Ishikawa (cell line): ENCODE results near the gene SHMT2.

Source experiments
- CEBPB ChIP-seq: IDR thresholded peaks from 2 replicates; pipeline ENCODE4 v1.6.1; 2012
- CREB1 ChIP-seq: IDR thresholded peaks from 2 replicates; pipeline ENCODE4 v1.6.1; 2012; ENCODE audit warnings: low read depth
- EGR1 ChIP-seq: IDR thresholded peaks from 2 replicates; pipeline ENCODE4 v1.6.1; 2012
- EP300 ChIP-seq: IDR thresholded peaks from 2 replicates; pipeline ENCODE4 v1.6.1; 2012; ENCODE audit warnings: borderline replicate concordance
- FOXM1 ChIP-seq: IDR thresholded peaks from 2 replicates; pipeline ENCODE4 v1.6.1; 2012; ENCODE audit warnings: low read depth, borderline replicate concordance
- MAX ChIP-seq: IDR thresholded peaks from 2 replicates; pipeline ENCODE4 v1.6.1; 2012
- NFIC ChIP-seq: IDR thresholded peaks from 2 replicates; pipeline ENCODE4 v1.6.1; 2012
- RAD21 ChIP-seq: IDR thresholded peaks from 2 replicates; pipeline ENCODE4 v1.6.1; 2012; ENCODE audit warnings: low read depth
- TAF1 ChIP-seq: IDR thresholded peaks from 2 replicates; pipeline ENCODE4 v1.6.1; 2012; ENCODE audit warnings: low read depth, mild to moderate bottlenecking
- TCF12 ChIP-seq: IDR thresholded peaks from 2 replicates; pipeline ENCODE4 v1.6.1; 2012; ENCODE audit warnings: low read depth
- TEAD4 ChIP-seq: IDR thresholded peaks from 2 replicates; pipeline ENCODE4 v1.6.1; 2012
- USF1 ChIP-seq: IDR thresholded peaks from 2 replicates; pipeline ENCODE4 v1.6.1; 2012
- YY1 ChIP-seq: IDR thresholded peaks from 2 replicates; pipeline ENCODE4 v1.6.1; 2012; ENCODE audit warnings: low read depth
- ZBTB7A ChIP-seq: IDR thresholded peaks from 2 replicates; pipeline ENCODE4 v1.6.1; 2012; ENCODE audit warnings: low read depth
- TF ChIP-seq, protein P1 (sequence below): IDR thresholded peaks from 2 replicates; pipeline ENCODE4 v1.6.1; 2012; ENCODE audit warnings: low read depth, mild to moderate bottlenecking

The SHMT2 gene

GRCh38 chr12:57219993-57220754, 9.3 kb upstream of the SHMT2 start:
- TF ChIP-seq, protein P1, sequence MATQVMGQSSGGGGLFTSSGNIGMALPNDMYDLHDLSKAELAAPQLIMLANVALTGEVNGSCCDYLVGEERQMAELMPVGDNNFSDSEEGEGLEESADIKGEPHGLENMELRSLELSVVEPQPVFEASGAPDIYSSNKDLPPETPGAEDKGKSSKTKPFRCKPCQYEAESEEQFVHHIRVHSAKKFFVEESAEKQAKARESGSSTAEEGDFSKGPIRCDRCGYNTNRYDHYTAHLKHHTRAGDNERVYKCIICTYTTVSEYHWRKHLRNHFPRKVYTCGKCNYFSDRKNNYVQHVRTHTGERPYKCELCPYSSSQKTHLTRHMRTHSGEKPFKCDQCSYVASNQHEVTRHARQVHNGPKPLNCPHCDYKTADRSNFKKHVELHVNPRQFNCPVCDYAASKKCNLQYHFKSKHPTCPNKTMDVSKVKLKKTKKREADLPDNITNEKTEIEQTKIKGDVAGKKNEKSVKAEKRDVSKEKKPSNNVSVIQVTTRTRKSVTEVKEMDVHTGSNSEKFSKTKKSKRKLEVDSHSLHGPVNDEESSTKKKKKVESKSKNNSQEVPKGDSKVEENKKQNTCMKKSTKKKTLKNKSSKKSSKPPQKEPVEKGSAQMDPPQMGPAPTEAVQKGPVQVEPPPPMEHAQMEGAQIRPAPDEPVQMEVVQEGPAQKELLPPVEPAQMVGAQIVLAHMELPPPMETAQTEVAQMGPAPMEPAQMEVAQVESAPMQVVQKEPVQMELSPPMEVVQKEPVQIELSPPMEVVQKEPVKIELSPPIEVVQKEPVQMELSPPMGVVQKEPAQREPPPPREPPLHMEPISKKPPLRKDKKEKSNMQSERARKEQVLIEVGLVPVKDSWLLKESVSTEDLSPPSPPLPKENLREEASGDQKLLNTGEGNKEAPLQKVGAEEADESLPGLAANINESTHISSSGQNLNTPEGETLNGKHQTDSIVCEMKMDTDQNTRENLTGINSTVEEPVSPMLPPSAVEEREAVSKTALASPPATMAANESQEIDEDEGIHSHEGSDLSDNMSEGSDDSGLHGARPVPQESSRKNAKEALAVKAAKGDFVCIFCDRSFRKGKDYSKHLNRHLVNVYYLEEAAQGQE, result no peak
- no peak for TF ChIP-seq CREB1
- TF ChIP-seq RAD21, result no peak

GRCh38 chr12:57220770-57221168, 8.7 kb upstream of the SHMT2 start:
- TF ChIP-seq, protein P1, result no peak
- TF ChIP-seq FOXM1, result no peak
- TF ChIP-seq TCF12, result no peak
- no peak for TF ChIP-seq ZBTB7A
- no peak for TF ChIP-seq EP300
- TF ChIP-seq NFIC, result no peak
- no peak for TF ChIP-seq USF1
- TF ChIP-seq RAD21, result no peak
- no peak for TF ChIP-seq EGR1
- TF ChIP-seq CREB1, result no peak
- TF ChIP-seq TAF1, result no peak
- TF ChIP-seq YY1, result no peak
- no peak for TF ChIP-seq TEAD4
- no peak for TF ChIP-seq CEBPB

- no peak for TF ChIP-seq YY1
- TF ChIP-seq CREB1, result no peak
- no peak for TF ChIP-seq USF1
- no peak for TF ChIP-seq MAX
- no peak for TF ChIP-seq NFIC
- TF ChIP-seq, protein P1, result no peak
- no peak for TF ChIP-seq FOXM1
- TF ChIP-seq CEBPB, result no peak
Measured at GRCh38 chr12:57221169-57221917, 8.2 kb upstream of the SHMT2 start.

DNA sequence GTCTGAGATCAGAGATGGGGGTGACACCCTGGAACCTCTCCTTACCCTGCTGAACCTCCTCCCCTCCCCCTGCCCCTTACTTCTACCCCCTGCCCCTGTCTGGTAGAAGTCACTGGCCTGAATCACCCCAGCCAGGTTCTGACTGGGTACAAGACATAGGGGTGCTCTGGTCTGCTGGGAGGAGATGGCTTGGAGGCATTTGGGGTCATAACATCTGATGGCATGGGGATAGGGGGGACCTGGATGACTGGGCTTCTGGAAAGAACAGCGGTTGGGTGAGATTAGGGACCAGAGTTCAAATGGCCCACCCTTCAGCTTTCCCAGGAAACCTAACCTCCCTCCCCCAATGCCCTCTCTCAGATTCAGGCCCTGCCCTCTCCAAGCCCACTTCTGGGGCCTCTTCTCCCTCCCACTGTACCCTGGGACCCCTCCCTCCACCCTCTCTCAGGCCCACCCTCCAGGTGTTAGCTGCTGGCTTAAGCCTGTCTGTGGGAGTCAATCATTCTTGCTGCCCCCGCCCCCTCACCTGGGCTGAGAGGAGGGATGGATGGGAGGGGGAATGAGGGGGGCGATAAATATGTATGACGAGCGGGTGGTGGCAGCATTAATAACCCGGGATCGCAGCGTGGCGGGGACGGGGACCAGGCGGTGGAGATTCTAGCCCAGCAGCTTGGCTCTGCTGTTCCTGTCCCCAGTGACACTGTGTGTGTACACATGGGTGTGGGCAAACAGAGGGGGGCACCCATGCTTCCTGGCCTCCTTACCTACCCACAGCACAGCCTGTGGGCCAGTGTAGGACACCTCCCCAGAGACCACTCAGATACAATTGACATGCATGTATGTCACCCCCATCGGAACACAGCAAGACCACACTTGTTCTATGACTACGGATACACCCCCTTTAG, 7.0 kb upstream of the SHMT2 start:
- TF ChIP-seq RAD21, result no peak
- TF ChIP-seq NFIC, result no peak
- TF ChIP-seq, protein P1, result no peak
- TF ChIP-seq CEBPB, result no peak
- no peak for TF ChIP-seq TEAD4
- no peak for TF ChIP-seq YY1
- TF ChIP-seq EGR1, result no peak
- no peak for TF ChIP-seq TAF1
- no peak for TF ChIP-seq MAX
- no peak for TF ChIP-seq TCF12
- no peak for TF ChIP-seq ZBTB7A
- no peak for TF ChIP-seq USF1
- TF ChIP-seq CREB1, result no peak
- no peak for TF ChIP-seq EP300
- no peak for TF ChIP-seq FOXM1
